T-helper 1 cell treated with Interleukin-12 subunit alpha and Interleukin-12 subunit beta and Interleukin-4 antibody, amounts not matched to agents 30 ng/mL and 1 ng/mL, for 36 hours (primary cell): Measurements from ENCODE around the gene KIF26B. TPM values are rescaled to one million over a fixed set of nuclear protein-coding genes. Genes with fewer than 3 reads are reported as not detected.
"Not testable (repeated sequence)": the region's sequence is repeated elsewhere in the genome, so short reads cannot be mapped to it uniquely, and the experiment has no call there.

Experiments used
- intact Hi-C: fragments of 100-400 bp; cut with micrococcal nuclease; formaldehyde crosslinking; loops from one replicate; pipeline ENCODE4 v1.15.1; 2024
- total RNA-seq: library from RNA; stranded (reverse); gene quantifications from 2 replicates; pipeline ENCODE4 v1.2.3, GENCODE V29; 2022

KIF26B gene
- total RNA-seq, 1 donor from 2014 or later, result not detected

DNA sequence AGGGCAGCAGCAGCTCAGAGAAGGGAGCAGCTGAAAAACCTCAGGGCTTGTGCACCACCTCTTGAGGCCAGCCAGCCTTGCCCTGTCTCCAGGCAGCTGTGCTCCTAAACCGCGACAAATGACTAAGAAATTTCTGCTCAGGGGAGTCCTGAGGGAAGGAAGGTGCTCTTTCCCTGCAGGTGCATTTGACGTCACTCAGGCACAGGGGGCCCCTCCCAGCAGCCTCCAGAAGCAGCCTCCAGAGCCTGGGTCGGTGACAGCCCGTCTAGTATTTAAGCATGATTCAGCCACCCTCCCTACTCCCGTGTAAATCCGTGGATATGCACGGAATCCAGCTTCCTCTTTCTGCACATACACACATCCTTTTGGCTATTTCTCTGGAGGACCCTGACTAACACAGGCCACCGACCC, 560.5 kb downstream of the KIF26B start:
- intact Hi-C loops, result no loop called here

DNA sequence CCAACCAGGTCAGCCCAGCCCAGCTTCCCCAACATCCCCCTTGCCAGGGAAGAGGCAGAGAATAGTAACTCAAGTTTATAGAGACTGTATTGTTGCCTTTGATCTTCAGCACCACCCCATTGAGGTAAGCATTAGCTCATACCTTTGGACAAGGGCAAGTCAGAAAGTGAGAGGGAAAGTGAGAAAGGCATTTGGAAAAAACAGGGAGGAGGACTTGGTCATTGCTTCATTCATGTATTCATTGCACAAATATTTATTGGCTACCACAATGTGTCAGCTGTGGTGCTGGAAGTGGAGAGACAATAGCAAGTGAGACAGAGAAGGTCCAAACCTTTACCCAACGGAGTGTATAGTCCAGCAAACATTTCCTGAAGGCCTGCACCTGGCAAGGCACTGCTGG, 561.2 kb downstream of the KIF26B start:
- intact Hi-C loops, result no loop called here

DNA sequence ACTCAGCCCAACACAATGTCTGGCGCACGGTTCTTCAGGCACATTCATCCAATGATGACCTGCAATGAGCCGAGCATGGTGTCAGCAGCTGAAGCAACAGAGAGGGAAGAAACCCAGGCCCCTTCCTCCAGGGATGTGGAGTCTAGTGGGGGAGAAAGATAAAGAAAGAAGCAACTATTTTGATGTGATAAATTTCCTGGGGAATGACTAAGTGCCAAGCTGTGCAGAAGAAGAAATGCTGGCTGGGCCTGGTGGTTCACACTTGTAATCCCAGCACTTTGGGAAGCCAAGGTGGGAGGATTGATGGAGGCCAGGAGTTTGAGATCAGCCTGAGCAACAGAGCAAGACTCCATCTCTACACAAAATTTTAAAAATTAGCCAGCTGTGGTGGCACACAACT, 561.8 kb downstream of the KIF26B start:
- intact Hi-C loops, result no loop called here

DNA sequence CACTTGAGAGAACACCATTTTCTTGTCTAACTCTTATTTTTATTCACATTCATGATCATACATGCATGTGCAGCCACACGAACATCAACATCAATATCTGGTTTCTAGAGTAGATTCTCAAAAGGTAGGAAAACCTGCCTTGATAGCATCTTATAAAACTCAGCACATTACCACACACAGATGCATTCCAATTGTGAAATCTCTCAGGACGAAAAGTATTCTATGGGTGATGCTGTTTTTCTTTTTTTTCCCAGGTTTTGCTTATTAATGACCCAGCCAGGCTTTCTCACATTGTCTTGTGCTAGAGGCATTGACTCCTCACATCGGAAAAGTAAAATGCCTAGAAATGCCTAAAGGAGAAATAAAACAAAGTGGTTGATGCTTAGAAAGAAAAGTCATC, 562.8 kb downstream of the KIF26B start:
- intact Hi-C loops, result no loop called here

DNA sequence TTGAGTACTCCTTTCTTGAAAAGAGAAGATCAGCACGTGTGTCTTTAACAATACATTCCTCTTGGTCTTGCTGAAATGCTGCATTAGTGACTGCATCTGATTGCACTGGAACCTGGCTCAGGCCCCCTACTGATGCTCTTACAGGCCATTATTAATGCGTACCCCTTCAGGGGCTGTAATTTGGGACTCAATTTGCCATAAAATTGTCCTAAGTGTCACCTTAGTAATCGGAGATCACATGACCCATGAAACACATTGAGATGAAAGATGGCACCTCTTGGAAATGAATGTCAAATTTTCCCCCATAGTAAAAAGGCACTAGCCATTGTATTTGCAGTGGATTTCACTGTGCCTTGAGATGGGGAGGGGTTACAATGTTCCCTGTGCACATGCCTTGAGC, 563.3 kb downstream of the KIF26B start:
- intact Hi-C loops, result no loop called here

- intact Hi-C loops, result no loop called here
Measured at GRCh38 chr1:245718951-245719350, 564.2 kb downstream of the KIF26B start.

GRCh38 chr1:245721488-245721887, 566.7 kb downstream of the KIF26B start:
- intact Hi-C loops, result no loop called here

GRCh38 chr1:245728035-245728434, 573.2 kb downstream of the KIF26B start:
- intact Hi-C loops, result not testable (repeated sequence)

DNA sequence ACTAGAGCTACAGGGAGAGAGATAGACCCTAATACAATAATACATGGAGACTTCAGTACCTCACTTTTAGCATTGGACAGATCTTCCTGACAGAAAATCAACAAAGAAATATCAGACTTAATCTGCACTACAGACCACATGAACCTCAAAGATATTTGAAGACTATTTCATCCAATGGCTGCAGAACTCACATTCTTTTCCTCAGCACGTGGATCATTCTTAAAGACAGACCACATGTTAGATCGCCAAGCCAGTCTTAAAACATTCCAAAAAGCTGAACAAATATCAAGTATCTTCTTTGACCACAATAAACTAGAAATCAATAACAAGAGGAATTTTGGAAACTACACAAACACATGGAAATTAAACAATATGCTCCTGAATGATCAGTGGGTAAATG, 576.0 kb downstream of the KIF26B start:
- intact Hi-C loops, result no loop called here

GRCh38 chr1:245740336-245740735, 585.6 kb downstream of the KIF26B start:
- intact Hi-C loops, result not testable (repeated sequence)

DNA sequence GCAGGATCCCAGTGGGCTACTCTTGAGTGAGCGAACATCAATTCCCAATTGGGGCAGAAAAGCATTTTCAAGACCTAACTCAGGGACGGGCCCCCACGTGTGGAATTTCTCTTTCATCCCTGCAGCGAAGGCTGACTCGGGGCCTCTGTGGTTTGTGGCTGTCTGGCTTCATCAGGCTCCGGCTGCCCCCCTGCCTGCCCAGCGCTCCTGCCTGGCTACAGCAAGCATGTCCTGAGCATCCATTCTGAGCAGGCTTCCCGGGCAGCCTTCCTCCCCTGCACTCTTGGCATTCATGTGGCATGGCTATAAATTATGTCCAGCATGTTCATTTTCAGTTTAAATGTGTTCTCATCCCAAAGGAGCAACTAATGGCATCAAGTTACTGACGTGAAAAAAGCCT, 588.1 kb downstream of the KIF26B start:
- intact Hi-C loops, result no loop called here

DNA sequence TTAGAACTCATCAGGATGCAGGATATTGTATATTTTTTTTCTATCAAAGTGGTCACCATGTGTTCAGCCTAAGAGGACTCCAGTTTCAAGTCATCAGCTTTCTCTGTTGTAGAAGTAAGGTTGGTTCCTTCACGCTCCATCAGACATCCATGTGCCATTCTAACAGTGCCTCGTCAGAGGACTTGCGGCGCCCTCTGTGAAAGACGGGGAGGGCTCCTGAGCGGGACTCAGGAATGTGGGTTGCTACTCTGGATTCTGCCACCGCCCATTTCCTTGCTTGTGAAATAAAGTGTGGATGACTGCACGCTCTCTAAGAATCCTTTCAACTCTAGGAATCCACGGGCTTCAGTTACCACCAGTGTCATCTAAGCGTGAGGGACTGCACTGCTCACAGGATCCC, 593.5 kb downstream of the KIF26B start:
- intact Hi-C loops, result no loop called here

GRCh38 chr1:245748646-245749045, 593.9 kb downstream of the KIF26B start:
- intact Hi-C loops, result no loop called here

DNA sequence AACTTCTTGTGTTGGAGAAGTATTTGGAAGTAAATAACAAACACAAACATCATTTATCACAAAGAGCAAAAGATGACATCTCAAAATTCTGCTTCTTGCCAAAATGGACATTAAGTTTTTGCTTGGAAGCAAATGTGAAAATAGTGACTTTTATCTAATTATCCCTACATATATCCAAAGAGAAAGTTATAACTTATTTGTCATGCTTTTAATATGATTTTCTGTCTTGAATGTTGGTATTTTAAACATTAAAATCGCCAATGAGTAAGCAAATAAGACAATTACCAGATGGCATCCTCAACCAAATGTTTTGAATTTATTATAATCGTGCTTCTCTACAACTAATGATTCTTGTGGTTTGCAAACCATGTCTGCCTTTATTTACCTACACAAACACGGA, 594.3 kb downstream of the KIF26B start:
- intact Hi-C loops, result no loop called here

DNA sequence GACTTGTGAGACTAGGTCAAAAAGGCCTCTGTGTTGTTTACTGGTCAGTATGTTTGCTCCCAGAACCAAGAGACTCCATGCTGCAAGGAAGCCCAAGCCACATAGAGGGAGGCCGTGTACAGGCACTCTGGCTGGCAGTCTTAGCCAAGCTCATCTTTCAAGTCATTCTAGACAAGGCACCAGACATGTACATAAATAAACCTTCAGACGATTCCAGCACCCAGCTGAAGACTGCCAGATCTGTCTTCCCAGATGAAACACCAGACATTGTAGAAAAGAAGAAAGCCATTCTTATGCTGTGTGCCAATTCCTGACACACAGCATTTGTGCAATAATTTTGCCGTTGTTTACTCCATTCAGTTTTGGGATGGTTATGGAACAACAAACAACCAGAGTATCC, 595.5 kb downstream of the KIF26B start:
- intact Hi-C loops, result no loop called here

GRCh38 chr1:245751116-245751515, 596.3 kb downstream of the KIF26B start:
- intact Hi-C loops, result no loop called here

DNA sequence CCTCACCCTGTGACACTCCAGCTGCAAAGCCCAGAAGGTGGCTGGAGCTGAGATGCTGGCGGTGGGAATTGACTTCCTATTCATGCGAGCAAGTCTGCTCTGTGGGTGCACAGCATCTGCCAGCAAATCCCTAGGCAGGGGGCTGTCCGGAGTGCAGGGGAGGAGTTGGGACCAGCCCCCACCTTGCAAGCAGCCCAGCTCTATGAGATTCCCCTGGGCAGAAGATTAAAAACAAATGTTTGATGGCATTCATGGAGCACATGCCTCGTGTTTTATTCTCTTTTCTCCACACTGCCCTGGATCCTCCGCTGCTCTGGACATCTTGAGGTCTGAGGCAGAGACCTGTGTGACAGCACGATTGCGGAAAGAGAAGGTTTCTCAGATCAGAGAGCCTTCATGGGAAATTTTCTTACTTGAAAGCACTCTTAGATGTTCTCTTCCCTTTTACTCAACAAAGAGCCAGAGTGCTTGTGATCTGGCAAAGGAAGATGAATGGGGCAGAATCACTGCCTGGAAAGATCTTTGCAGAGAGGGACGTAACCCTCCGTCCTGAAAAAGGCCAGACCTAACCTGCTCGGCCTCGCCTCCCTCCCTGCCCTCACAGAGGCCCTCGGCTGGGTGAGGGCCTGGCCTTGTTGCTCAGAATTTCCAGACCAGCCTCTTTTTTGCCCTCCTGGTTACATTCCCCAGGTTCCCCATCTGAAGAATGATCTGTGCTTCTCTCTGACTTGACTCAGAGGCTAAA, 597.1 kb downstream of the KIF26B start:
- intact Hi-C loops, result no loop called here

GRCh38 chr1:245752561-245752960, 597.8 kb downstream of the KIF26B start:
- intact Hi-C loops, result no loop called here

DNA sequence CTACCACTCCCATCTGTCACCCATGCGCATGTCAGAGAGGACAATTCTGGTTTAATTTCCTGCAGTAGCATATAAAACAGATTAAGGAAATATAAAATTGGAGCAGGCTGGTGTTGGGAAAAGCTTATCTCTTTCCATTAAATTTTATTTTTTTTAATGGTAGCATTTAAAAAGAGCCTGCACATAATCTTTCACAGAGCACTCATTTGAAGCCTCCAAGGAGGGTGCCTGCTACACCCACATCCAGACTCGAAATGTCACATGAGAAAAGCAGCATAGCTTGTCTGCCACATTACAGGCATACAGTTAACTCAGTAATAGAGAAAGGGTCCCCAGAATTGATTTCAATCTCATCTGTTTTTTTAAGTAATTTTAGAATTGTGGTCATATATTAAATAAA, 599.0 kb downstream of the KIF26B start:
- intact Hi-C loops, result no loop called here

GRCh38 chr1:245754463-245754961, 599.7 kb downstream of the KIF26B start:
- intact Hi-C loops, result no loop called here
